ENCODE data around the gene GRAMD4.

DNA sequence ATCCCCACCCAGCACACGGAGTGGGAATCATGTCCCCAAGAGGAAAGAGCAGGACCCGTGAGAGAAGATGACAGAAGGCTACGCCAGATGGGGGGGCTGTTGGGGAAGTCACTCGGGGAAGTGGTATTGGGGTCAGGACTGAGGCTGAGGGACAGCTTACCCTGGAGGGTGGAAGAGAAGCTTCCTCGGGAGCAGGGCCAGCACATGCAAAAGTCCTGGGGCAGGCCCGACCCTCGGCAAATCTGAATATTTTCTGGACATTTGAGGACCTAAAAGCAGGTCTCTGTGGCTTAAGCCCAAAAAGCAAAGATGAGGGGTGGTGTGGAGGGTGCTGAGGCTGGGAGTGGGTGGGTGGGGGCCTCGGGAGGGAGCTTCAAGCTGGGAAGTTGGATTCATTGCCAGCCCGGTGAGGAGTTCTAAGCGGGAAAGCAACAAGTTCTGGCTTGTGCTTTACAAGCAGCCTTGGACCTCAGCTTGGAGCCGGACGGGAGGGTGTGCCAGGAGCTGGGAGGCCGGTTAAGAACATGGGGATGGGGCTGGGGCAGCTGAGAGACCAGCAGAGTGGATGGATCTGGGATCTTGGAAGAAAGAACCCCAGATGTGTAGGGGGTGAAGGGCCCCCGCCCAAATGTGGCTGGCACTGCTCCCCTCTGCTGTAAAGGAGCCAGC, 34.9 kb downstream of the GRAMD4 start:
- TF ChIP-seq, protein P1, sequence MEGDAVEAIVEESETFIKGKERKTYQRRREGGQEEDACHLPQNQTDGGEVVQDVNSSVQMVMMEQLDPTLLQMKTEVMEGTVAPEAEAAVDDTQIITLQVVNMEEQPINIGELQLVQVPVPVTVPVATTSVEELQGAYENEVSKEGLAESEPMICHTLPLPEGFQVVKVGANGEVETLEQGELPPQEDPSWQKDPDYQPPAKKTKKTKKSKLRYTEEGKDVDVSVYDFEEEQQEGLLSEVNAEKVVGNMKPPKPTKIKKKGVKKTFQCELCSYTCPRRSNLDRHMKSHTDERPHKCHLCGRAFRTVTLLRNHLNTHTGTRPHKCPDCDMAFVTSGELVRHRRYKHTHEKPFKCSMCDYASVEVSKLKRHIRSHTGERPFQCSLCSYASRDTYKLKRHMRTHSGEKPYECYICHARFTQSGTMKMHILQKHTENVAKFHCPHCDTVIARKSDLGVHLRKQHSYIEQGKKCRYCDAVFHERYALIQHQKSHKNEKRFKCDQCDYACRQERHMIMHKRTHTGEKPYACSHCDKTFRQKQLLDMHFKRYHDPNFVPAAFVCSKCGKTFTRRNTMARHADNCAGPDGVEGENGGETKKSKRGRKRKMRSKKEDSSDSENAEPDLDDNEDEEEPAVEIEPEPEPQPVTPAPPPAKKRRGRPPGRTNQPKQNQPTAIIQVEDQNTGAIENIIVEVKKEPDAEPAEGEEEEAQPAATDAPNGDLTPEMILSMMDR (conservative IDR thresholded peaks at IDR 0.05; ENCODE audit: low read depth, low read length), result no peak
- no peak for TF ChIP-seq EZH2 (IDR thresholded peaks at IDR 0.05; ENCODE audit: borderline replicate concordance, low read depth, low read length, poor library complexity, severe bottlenecking)
